Transverse colon (tissue), 4 donors: Measurements from ENCODE around the gene PDE6H. TPM values are rescaled to one million over a fixed set of nuclear protein-coding genes. Genes with fewer than 3 reads are reported as not detected.
A peak's percentile ranks its signal among the peaks of the same experiment; 100 is the strongest.

ENCODE experiments used
- DNase-seq: peaks from one replicate; pipeline ENCODE4 v3.0.0-alpha.2; 2019
- H3K27ac ChIP-seq, 4 donors: fragments of 200-600 bp; sonication (generic); 2 replicates each; pipeline ENCODE4 v1.5.1; 2016 to 2018; ENCODE audit warnings: inconsistent platforms in 4 of 4
- H3K27me3 ChIP-seq: fragments of 200-600 bp; sonication (generic); 2 replicates; pipeline ENCODE4 v1.5.1; 2017; ENCODE audit warnings: inconsistent platforms
- H3K36me3 ChIP-seq, 4 donors: fragments of 200-600 bp; sonication (generic); 2 replicates each; pipeline ENCODE4 v1.5.1; 2017 to 2019; ENCODE audit warnings: inconsistent platforms in 4 of 4
- H3K4me1 ChIP-seq, 4 donors: fragments of 200-600 bp; sonication (generic); 2 replicates each; pipeline ENCODE4 v1.5.1; 2017 to 2020; ENCODE audit warnings: inconsistent platforms in 4 of 4
- H3K4me3 ChIP-seq, 4 donors: fragments of 200-600 bp; sonication (generic); 1 replicate in 1 of 4; 2 replicates in 3 of 4; pipeline versions ENCODE4 v1.5.1 to v1.6.1; 2017 to 2019; ENCODE audit warnings: inconsistent platforms in 4 of 4
- H3K9me3 ChIP-seq, 2 donors: fragments of 200-600 bp; sonication (generic); 2 replicates each; pipeline ENCODE4 v1.5.1; 2017 to 2019; ENCODE audit warnings: inconsistent platforms in 2 of 2
- CTCF ChIP-seq, 5 experiments: fragments of 200-600 bp in 3 of 5; fragments of 450-650 bp in 2 of 5; sonication (generic) in 3 of 5; IDR thresholded peaks; 1 replicate in 2 of 5; 2 replicates in 3 of 5; pipeline ENCODE4 v1.5.1; 2016 to 2017; ENCODE audit warnings: antibody characterized with exemption in 5 of 5, inconsistent platforms in 3 of 5, mild to moderate bottlenecking in 2 of 5, moderate library complexity in 1 of 5
- EP300 ChIP-seq: sonication (generic); formaldehyde crosslinking; IDR thresholded peaks from one replicate; pipeline ENCODE4 v1.6.1; 2017; ENCODE audit warnings: antibody characterized with exemption, low read depth
- POLR2A ChIP-seq: fragments of 450-650 bp; IDR thresholded peaks from one replicate; pipeline ENCODE4 v1.6.1; 2016; ENCODE audit warnings: antibody characterized with exemption, mild to moderate bottlenecking, moderate library complexity
- POLR2AphosphoS5 ChIP-seq, 3 donors: sonication (generic); formaldehyde crosslinking; IDR thresholded peaks; one replicate each; pipeline ENCODE4 v1.6.1; 2016; ENCODE audit warnings: antibody characterized with exemption in 3 of 3
- WGBS, 2 donors: methylation state at CpG; one replicate each; pipeline ENCODE4 v1.1.5; 2018; ENCODE audit warnings: low coverage in 1 of 2; 5-methylcytosine and 5-hydroxymethylcytosine counted together
- in situ Hi-C, 4 donors: fragments of 200-750 bp; cut with MboI; loops; one replicate each; pipeline versions ENCODE4 v1.15.0 to v1.15.1; 2017; ENCODE audit warnings: low sequenced_read_pairs in 3 of 4, low pct_ligation_motif_present in 1 of 4, low pct_unique_long_range_greater_than_20kb in 1 of 4
- intact Hi-C: fragments of 100-400 bp; cut with DNase I; formaldehyde crosslinking; loops from one replicate; pipeline ENCODE4 v1.15.1; 2023; ENCODE audit warnings: low total_unique reads
- total RNA-seq, 4 donors: library from RNA; depleted of rRNA; stranded (reverse); fragments of >200 nt; gene quantifications; one replicate each; pipeline ENCODE4 v1.1.0, GENCODE V29; 2016

The PDE6H gene
- total RNA-seq, 4 donors from 2014 or later = not detected

- Histone ChIP-seq H3K27ac (peak overlapping the region; percentile 49 to 76 (median 70)), H3K27me3 (no peaks in the 10 kb centered on the region), H3K4me1 (peaks cover 0 to 28% (median 9%) of the 10 kb centered on the region in 4 donors), H3K36me3 (no peaks in the 10 kb centered on the region), H3K4me3 (peak overlapping the region in 1 of 4 donors; percentile 47), H3K9me3 (no peaks in the 10 kb centered on the region)
- peak; percentile 11 for DNase-seq
- intact Hi-C loops = no loop called here
- WGBS, 2 donors = 55 to 68% methylated on average over 3 to 5 of the region's 5 CpGs
- in situ Hi-C loops = no loop called here
- TF ChIP-seq POLR2A (no peak), CTCF (IDR thresholded peaks at IDR 0.05) (no peak), POLR2AphosphoS5 (IDR thresholded peaks at IDR 0.05) (no peak), EP300 (no peak)
These were observed 15.2 kb upstream of the PDE6H start for GRCh38 chr12:14957551-14958168.

DNA sequence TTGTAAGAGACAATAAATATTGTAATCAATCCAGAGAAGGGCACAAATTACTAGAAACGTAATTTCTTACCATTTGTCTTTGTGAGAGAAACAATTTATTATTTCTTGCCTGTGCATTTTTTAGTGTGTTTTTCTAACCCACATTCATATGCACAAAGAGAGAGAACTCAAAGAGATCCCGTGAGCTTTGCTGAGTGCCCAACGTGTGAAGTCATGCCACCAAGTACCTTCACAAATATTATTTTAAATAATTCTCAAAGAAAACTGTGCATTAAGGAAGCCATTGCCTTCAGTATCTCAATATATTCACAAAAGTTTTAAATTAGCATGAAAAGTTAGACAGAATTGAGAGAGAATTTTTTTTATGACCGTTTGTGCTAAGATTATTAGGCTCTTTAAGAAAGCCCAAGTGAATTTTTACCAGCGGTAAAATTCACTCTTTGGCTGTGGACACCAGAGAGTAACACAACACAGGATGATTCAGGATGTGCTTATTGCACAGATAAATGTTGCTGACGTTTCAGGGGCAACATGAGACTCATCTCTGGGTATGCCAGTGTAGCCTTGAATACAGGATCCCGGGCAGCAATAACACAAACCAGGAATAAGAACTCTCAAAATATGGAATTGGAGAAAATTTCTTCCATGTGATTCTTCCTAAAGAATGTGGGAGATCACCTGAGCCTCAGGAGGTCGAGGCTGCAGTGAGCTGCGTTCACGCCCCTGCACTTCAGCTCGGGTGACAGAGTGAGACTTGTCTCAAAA, 14.3 kb upstream of the PDE6H start:
- intact Hi-C loops (no loop called here), in situ Hi-C loops (no loop called here)
- peak overlapping the region in 1 of 4 donors; percentile 47 for H3K4me3 ChIP-seq
- H3K9me3 ChIP-seq = no peaks in the 10 kb centered on the region
- H3K27ac ChIP-seq = peak overlapping the region; percentile 49 to 76 (median 70)
- DNase-seq = no peak
- TF ChIP-seq POLR2AphosphoS5 (IDR thresholded peaks at IDR 0.05) (no peak), EP300 (no peak), CTCF (IDR thresholded peaks at IDR 0.05) (no peak), POLR2A (no peak)
- 66 to 70% methylated on average over 6 to 11 of the region's 11 CpGs for WGBS, 2 donors
- peaks cover 0 to 20% (median 6%) of the 10 kb centered on the region in 4 donors for H3K4me1 ChIP-seq
- H3K36me3 ChIP-seq = no peaks in the 10 kb centered on the region
- no peaks in the 10 kb centered on the region for H3K27me3 ChIP-seq

DNA sequence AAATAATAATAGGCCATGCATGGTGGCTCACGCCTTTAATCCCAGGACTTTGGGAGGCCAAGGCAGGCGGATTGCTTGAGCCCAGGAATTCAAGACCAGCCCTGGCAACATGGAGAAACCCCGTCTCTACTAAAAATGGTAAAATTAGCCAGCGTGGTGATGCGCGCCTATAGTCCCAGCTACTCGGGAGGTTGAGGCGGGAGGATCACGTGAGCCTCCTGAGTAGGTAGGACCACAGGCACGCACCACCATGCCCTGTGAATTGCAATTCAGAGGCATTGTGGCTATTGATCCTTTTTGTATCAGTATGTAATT, 13.8 kb upstream of the PDE6H start:
- no peaks in the 10 kb centered on the region for H3K9me3 ChIP-seq
- no peak for DNase-seq
- H3K27ac ChIP-seq = peak overlapping the region; percentile 49 to 76 (median 70)
- in situ Hi-C loops (no loop called here), intact Hi-C loops (no loop called here)
- 55 to 65% methylated on average over 9 to 10 of the region's 10 CpGs for WGBS, 2 donors
- H3K4me1 ChIP-seq = peaks cover 0 to 14% (median 6%) of the 10 kb centered on the region in 4 donors
- H3K27me3 ChIP-seq = no peaks in the 10 kb centered on the region
- H3K4me3 ChIP-seq = peak overlapping the region in 1 of 4 donors; percentile 47
- no peak for TF ChIP-seq CTCF (IDR thresholded peaks at IDR 0.05)
- no peaks in the 10 kb centered on the region for H3K36me3 ChIP-seq

DNA sequence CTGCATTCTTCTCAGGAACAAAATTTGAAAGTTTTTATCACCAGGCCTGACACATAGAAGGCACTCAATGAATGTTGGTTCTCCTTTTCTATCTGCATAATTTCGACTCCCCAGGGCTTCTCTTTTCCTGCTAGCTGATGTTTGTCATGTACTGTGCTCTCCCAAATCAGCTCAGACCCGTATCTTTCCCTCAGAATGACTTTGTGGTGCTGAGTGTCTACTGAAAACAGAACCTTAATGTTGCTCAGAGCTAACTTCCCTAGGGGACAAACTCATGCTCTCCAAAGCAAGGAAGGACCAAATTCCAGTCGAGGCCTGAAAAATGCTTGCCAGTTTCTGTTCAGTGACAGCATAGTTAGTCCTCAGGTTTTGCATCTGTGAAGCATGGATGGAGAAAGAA, 13.4 kb upstream of the PDE6H start:
- in situ Hi-C loops = no loop called here
- intact Hi-C loops = no loop called here
- H3K27ac ChIP-seq = peak overlapping the region; percentile 49 to 76 (median 70)
- no peaks in the 10 kb centered on the region for H3K27me3 ChIP-seq
- no peaks in the 10 kb centered on the region for H3K9me3 ChIP-seq
- DNase-seq = no peak
- TF ChIP-seq POLR2A (no peak), POLR2AphosphoS5 (IDR thresholded peaks at IDR 0.05) (no peak), EP300 (no peak), CTCF (IDR thresholded peaks at IDR 0.05) (no peak)
- H3K4me3 ChIP-seq = peak overlapping the region in 2 of 4 donors; percentile 21 to 47
- WGBS, 2 donors = 60 to 71% methylated on average over 3 of the region's 3 CpGs
- H3K36me3 ChIP-seq = no peaks in the 10 kb centered on the region
- peaks cover 0 to 13% (median 6%) of the 10 kb centered on the region in 4 donors for H3K4me1 ChIP-seq
